ENCODE data around the gene COPG2.

The COPG2 gene

DNA sequence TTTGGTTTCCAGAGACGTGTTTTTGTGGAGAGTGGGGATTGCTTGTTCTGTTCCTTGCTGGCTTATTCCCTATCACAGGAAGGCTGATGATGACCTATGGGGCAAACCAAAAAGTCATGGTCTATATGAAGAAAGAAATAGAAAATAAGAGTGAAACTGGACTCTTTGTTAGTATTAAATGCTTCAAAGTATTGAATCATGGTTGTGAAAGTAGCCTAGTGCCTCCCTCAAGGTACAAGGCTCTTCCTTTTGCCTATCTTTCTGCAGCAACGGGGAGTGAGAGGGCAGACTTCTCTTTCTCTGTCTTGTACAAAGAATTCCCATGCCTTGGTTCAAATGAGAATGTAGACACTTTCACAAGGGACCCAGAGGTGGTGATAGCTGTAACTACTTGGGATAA is 167.6 kb downstream of the COPG2 start:
- no peak for DNase-seq (ENCODE audit: low read depth in 2 of 3, low spot score in 2 of 3)

DNA sequence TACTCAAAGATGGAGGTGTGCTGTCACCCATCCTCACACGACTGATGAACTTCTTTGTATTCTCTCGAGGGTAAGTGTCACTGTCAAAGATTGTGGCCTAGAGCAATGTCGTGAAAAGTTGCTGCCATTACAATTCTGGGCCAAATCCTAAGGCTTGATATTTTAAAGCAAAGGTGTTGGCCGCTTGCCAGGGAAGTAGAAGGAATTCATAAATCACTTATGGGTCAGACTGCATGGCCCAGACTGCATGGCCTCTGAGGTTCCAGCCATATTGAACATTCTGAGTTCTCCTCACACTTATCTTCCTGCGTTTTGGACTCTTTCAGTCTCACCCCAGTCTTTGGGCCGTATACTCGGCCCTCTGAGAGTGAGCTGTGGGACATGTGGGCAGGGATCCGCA is 168.1 kb downstream of the COPG2 start:
- DNase-seq (ENCODE audit: low read depth in 2 of 3, low spot score in 2 of 3) = no peak

DNA sequence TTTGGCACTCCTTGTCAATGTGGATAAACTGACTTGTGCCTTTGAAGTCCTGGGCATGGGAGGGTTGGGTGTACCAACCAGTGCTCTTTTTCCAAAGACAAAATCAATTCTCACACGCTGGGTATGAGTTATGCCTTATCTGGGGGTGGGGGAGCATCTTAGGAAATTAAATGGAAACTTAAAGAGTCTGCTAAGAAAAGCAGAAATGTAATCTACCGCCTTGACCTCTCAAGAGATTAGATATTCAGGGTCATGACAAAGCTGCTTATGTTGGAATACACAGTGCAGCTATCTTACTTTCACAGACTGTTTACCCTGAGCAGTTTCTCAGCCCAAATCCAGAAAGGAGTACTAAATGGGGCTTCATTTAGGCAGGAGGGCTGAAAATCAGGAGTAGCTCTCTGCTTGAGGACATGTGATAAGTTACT is 174.1 kb downstream of the COPG2 start:
- DNase-seq (ENCODE audit: low read depth in 2 of 3, low spot score in 2 of 3) = no peak

DNA sequence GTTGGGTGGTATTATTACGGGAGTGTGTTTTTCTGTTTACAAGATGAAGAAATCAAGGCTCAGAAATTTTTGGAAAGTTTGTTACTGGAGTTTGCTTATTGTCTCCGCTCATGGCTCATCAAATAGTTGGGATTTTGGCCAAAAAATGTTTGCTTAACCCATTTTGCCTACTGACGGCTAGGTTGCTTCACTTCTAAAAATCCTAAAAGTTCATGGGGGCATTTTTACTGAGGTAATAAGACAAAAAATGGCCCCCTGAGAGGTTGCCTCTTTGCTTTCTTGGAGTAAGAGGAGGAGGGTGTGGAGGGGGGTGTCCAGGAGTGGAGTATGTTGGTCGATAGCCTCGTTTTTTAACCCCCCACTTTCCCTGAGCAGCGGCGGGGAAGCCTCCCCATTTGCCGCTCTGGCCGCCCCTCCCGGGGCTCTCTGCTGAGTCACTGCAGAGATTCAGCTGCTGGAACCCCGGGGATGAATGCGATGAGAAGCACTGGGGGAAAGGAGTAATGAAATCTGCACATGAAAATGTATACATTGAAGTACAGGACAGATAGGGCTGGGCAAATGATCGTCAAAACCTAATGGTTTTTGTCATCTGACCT is 175.2 kb downstream of the COPG2 start:
- no peak for DNase-seq (ENCODE audit: low read depth in 2 of 3, low spot score in 2 of 3)

DNA sequence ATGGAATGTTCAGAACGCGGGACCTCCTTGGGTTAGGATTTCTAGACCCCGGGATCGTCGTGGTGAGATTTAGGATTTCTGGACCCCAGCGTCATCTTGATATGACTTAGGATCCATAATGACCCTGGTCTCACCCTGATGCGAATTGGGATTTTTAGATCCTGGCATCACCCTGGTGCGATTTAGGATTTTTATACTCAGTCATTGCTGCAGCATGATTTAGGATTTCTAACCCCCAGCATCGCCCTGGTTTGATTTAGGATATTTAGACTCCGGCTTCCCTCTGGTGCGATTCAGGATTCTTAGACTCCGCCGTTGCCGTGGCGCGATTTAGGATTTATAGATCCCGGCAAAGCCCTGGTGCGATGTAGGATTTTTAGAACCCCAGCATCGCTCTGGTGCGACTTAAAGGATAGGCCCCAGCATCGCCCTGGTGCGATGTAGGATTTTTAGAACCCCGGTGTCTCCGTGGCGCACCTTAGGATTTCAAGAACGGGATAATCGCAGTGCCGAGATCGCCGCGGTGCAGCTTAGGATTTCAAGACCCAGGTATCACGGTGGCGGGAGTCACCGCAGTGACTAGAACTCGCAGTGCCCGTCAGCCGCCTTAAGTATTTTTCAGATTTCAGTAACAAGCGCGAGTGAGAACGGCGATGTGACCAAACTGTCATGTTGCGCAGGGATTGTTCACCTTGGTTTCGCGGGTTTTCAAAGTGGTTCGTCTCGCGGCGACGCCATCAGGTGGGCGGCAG is 175.8 kb downstream of the COPG2 start:
- no peak for DNase-seq (ENCODE audit: low read depth in 2 of 3, low spot score in 2 of 3)

DNA sequence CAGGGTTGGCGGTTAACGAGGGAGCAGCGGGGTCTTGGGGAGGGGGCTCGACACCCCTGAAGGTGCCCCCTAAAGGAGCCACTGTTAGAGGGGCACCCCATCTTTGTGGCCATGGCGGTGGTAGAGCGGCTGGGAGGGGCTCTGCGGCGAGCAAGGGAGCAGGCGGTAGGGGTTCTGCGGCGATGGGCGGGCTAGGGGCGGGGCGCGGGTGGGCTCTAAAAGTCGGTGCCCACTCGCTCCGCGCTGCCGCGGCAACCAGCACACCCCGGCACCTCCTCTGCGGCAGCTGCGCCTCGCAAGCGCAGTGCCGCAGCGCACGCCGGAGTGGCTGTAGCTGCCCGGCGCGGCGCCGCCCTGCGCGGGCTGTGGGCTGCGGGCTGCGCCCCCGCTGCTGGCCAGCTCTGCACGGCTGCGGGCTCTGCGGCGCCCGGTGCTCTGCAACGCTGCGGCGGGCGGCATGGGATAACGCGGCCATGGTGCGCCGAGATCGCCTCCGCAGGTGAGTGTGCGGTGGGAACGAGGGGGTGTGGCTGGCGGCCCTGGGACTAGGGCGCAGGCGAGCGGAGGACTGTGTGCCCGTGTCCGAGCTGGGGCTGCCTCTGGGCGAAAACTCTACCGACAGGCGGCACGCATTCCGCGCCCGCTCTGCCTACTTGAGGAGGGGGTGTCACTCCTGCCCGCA is 176.6 kb downstream of the COPG2 start, which contains the start of gene MEST:
Gene MEST, plus strand, starts transcription at position 245 of the 682 bp plus-strand sequence. Its CDS starts 229 bp downstream, at position 474.
- no peak for DNase-seq (ENCODE audit: low read depth in 2 of 3, low spot score in 2 of 3)

DNA sequence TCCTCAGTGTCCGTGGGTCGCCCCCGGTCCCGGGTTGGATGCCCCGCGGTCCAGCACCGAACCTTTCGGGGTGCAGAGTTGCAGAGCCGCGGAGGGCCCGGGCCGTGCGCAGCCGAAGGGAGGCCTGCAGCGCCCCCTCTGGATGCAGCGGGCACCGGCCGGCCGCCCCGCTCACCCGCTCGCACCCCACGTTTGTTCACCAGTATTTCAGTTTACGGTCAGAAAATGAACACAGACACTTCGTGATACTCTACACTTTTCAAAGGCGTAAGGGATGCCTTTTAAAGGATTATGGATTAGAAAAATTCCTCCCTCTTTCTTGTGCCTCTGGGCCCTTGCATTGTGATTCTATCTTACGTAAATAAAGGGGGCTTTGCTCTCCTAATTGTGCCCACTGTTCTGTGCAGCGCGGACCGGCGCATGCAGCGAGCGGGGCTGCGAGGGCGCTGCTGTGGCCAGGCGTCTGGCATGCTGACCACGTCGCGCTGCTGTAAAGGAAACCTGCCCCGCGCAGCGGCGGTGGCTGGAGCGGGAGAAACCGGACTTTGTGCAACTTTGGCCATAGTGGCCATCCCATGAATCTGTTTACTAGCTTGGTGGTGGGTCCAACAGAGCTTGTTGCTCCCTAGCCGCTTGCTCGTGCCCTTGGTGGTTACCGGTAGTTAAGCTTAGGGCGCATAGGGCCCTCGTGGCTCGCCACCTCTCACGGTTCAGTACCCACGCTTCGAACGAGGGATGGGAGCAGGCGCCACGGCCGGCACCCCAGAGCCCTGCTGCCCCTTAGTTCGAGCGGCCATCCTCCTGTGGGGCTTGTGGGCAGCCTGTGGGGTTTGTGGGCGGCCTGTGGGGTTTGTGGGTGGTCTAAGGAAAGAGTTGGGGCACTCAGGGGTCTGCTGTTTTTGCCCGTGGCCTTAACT is 177.4 kb downstream of the COPG2 start:
- peak in 1 of 3 experiments; percentile 10 for DNase-seq (ENCODE audit: low read depth in 2 of 3, low spot score in 2 of 3)

DNA sequence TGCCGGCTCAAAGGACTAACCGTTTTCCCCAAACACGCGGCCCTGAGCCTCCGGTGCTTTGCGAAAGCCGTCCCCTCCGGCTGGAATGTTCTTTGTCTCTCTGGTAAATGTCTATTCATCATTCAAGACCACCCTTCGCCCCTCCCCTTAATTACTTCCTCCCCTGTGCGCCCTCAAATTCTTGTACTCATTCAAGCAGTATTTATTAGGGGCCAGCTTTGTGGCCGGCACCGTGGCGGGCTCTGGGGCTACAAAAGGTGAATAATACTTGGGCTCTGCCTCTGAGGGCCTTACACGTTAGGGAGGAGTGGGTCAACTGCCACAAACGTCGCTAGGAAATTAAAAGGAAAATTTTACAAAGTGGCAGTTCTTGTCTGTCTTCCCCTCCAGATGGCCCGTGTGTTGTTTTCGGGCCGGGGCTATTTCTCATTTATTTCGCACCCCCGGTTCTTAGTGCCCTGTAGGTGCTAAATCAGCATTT is 178.2 kb downstream of the COPG2 start:
- no peak for DNase-seq (ENCODE audit: low read depth in 2 of 3, low spot score in 2 of 3)

DNA sequence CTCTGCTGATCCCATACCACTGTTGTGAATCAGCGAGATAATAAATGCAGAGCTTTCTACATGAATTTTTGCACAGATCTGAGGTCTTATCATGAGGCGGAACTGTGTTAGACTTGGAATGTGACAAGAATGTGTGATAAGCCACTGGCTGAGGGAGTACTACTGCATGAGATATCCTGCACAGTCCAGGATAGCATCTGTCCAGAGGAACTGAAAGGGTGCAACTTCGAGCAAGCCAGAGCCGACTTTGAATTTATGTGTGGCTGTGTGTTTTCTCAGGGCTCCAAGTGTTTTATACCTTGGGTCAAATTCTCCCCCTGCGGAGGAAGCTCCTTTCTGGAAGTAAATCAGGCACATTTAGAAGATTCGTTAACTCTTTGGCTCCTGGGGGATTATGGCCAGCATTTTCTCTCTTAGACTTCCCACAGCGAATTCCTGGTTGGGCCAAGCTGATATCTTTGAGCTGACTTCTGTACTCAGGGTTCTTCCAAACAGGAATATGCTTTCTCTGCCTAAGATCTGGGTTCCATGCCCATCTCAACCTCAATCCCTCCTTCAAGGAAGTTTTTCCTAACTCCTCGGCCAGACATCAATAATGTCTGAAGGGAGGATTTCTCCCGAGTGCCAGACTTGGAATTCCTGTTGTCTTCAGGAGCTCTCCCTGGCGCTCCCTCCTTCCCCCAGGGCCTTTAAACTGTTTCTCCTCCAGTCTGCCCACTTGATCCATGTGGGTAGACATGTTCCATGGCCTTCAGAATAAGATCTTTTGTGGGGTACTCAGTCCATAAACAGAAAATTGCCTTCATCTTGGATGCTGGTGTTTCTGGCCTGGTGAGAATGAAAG is 179.2 kb downstream of the COPG2 start:
- DNase-seq (ENCODE audit: low read depth in 2 of 3, low spot score in 2 of 3) = no peak

DNA sequence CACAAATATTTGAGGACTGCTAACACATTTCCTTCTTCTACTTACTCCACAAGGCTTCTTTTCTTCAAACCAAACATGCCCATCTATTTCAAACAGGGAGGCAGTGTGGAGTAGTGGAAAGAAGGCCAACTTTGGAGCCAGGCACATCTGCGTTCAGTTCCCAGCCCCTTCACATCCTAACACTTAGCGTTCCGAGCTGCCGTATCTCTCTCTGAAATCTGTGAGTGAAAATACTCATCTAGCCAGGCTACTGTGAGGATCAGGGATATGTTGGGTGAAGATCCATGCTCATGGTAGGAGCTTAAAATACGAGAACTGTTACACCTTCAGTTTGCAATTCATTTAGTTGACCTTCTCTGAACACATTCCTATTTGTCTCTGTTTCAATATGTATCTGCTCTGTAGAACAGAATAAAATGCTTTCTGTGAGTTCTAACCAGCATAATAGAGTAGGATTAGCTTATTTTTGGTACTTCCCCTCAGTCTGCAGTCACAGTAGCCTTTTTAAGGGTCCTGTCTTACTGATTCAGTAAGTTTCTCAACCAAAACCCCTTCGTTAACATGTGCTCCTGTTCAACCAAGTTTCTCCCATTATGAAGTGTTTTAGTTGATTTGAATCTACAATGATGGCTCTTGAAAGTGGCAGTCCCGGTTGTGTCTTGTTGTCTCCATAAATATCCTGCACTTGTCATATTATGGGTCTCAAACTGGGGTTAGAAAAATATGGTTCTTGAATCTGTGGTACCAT is 180.0 kb downstream of the COPG2 start:
- DNase-seq (ENCODE audit: low read depth in 2 of 3, low spot score in 2 of 3) = no peak

DNA sequence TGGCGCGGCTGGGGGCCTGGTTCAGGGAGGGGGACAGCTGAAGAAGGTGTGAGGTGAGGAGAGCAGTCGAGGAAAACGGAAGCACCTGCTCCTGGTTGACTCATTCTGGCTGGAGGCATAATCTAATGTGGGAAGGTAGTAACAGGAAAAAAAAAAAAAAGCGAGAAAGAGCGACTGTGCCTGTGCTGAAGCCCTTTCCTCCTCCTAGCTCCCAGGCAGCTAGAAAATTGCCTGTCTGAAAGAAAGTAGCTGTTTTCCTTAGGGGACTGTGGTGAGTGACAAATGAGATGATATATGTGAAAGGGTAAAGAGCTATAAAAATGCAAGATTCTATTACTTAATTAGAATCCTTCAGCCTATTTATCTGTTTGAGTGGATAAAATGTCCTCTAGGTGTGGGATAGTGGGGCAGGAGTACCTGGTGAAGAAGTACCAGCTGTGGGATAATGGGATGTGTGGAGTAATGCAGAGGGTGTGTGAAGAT is 181.6 kb downstream of the COPG2 start:
- DNase-seq (ENCODE audit: low read depth in 2 of 3, low spot score in 2 of 3) = no peak

DNA sequence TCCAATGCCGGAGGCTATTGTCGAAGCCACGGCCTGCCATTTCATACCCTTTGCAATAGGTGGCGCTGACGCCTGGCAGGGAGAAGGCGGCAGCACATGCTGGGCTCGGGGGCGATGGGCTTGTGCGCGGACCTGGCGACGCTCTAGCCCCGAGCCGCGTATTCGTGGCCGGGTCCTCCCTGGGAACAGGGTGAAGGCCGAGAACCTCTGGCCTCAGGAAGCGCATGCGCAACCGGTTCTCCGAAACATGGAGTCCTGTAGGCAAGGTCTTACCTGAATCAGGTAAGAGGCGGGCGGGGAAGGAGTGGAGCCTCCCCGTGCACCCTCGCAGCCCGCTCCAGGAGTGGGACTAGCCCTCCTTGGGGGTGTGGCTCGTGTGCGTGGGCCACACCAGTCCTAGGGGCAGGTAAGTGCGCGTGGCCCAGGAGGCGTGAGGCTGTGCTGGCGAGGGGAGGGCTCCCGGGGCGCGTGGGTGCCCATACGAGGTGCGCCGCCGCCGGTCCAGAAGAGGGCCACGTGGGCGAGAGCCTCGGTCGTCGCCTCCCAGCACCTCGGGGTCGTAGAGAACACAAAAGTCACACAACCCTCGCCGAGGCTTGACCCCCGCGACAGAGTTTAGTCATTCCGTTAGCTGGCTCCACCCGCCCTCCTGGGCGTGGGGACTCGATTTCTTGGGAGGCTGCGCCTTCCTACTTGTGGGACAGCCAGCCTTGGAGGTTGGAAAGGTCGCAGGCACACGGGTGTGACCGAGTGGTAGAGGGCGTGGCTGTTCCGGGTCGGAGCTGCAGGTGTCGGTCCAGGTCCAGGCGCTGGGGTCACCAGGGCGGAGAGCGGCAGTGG is 182.2 kb downstream of the COPG2 start:
- DNase-seq (ENCODE audit: low read depth in 2 of 3, low spot score in 2 of 3) = peak; percentile 23 to 32 (median 24)

DNA sequence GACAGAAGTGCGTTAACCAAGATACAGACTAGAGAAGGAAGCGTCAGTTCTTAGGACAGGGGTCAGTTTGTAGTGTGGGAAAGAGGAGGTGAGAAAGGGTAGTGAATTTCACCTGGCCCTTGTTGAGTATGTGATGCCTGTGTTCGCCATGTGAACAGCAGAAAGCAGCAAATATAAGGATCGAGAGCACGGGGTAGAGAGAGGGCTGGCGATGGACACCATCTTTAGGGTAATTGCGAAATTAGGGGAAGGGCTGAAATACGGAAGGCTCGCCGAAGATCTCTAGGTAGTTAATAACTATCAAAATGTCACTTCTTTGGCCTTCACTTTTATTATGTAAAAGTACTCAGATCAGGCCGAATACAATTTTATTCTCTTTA is 182.8 kb downstream of the COPG2 start:
- DNase-seq (ENCODE audit: low read depth in 2 of 3, low spot score in 2 of 3) = no peak

DNA sequence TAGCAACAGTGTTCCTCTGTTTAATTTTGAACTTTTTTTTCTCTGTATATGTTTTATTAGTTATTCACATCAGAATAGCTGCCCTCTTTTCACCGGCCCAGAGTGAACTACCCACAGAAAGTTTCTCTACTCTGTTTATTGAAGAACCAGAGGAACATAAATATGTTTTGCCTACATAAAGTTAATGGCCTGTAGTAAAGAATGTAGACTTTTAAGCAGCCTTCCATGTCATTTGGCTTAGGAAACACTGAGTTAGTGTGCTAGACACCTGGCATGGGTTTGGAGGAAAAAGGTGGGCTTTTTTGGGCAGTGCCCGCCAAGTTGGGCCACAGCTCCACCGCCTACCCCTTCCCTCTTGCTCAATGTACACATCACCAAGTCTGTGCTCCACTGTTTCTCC is 185.5 kb downstream of the COPG2 start:
- no peak for DNase-seq (ENCODE audit: low read depth in 2 of 3, low spot score in 2 of 3)

DNA sequence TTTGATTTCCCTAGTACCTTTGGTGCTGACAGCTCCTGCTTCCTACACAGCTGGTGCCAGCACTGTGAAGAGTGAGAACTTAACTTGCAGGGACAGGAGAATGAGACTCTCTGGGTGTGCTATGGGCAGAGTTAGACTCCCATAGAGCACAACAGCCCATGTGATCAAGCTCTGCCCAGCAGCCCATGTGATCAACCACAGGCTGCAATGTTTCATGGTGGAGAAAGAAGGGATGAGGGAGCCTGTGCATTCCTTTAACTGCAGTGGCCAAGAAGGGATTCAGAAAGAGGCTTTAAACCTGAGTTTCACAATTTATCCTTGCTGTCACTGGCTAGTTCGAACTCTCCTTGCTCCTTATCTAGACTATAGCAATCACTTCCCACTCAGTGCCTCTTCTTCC is 186.7 kb downstream of the COPG2 start:
- no peak for DNase-seq (ENCODE audit: low read depth in 2 of 3, low spot score in 2 of 3)

DNA sequence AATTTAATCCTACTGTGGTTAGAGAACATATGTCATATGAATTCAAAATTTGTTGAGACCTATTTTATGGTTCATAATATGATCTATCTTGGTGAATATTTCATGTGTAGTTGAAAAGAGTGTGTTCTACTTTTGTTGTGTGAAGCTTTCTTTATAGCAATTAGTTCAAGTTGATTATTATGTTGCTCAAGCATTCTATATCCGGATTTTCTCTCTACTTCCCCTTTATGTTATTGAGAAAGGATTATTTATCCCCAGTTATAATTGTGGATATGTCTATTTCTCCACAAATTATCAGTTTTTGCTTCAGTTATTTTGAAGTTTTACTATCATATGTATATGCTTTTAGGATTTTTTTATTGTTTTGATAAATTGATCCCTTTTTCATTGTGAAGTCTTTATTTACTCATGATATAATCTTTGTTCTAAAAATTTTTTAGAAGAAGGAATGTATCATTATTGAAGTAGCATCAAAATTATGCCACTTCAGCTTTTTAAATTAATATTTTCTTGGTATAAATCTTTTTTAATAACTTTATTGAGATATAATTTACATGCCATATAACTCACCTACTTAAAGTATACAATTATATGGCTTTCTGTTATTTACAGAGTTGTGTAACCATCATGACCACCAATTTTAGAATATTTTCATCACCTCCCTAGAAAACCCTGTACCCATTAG is 188.7 kb downstream of the COPG2 start:
- no peak for DNase-seq (ENCODE audit: low read depth in 2 of 3, low spot score in 2 of 3)

DNA sequence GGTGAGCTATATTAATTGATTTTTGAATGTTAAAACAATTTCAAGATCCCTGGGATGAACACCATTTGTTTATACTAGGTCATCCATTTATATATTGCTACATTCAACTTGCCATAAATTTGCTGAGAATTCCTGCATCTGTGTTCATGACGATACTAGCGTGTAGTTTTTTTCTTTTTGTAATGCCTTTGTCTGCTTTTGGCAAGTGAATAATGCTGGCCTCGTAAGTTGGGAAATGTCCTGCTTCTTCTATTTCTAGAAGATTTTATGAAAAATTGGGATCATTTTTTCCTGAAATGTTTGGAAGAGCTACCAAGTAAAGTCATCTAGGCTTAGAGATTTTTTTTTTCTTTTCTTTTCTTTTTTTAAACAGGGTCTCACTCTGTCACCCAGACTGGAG is 189.6 kb downstream of the COPG2 start:
- no peak for DNase-seq (ENCODE audit: low read depth in 2 of 3, low spot score in 2 of 3)
